H9 (cell line): Measurements from ENCODE around the gene PLEKHJ1. TPM values are rescaled to one million over a fixed set of nuclear protein-coding genes. Genes with fewer than 3 reads are reported as not detected.

Experiments used
- DNase-seq: peaks from one replicate; pipeline ENCODE4 v3.0.0-alpha.2; 2017
- H2AFZ ChIP-seq: one replicate; pipeline ENCODE4 v1.6.1; 2013; ENCODE audit warnings: mild to moderate bottlenecking, low read length, control low read depth, moderate library complexity
- H2AK5ac ChIP-seq: 2 replicates; pipeline ENCODE4 v1.6.1; 2013; ENCODE audit warnings: low read length, control low read depth, mixed read lengths; ENCODE audit not compliant: insufficient read length
- H2BK120ac ChIP-seq: one replicate; pipeline ENCODE4 v1.6.1; 2013; ENCODE audit warnings: low read depth, mild to moderate bottlenecking, low read length, control low read depth, inconsistent platforms; ENCODE audit not compliant: poor library complexity, severe bottlenecking
- H2BK12ac ChIP-seq: 2 replicates; pipeline ENCODE4 v1.6.1; 2013; ENCODE audit warnings: low read length, control low read depth, mixed read lengths, low read depth; ENCODE audit not compliant: insufficient read length
- H2BK15ac ChIP-seq: 2 replicates; pipeline ENCODE4 v1.6.1; 2013; ENCODE audit warnings: low read depth, low read length, control low read depth
- H2BK20ac ChIP-seq: one replicate; pipeline ENCODE4 v1.6.1; 2013; ENCODE audit warnings: low read depth, mild to moderate bottlenecking, low read length, control low read depth, inconsistent platforms; ENCODE audit not compliant: poor library complexity, severe bottlenecking
- H2BK5ac ChIP-seq: 2 replicates; pipeline ENCODE4 v1.6.1; 2013; ENCODE audit warnings: low read length, control low read depth, mixed read lengths; ENCODE audit not compliant: insufficient read length
- H3K14ac ChIP-seq: 2 replicates; pipeline ENCODE4 v1.6.1; 2013; ENCODE audit warnings: low read length, control low read depth; ENCODE audit not compliant: insufficient read depth
- H3K18ac ChIP-seq: 2 replicates; pipeline ENCODE4 v1.6.1; 2013; ENCODE audit warnings: low read depth, mild to moderate bottlenecking, mixed read lengths, low read length, control low read depth; ENCODE audit not compliant: insufficient read length
- H3K23ac ChIP-seq: 2 replicates; pipeline ENCODE4 v1.6.1; 2013; ENCODE audit warnings: low read length, control low read depth, mixed read lengths, low read depth; ENCODE audit not compliant: insufficient read length
- H3K23me2 ChIP-seq: 2 replicates; pipeline ENCODE4 v1.6.1; 2013; ENCODE audit warnings: low read depth, mild to moderate bottlenecking, mixed read lengths, low read length, control low read depth; ENCODE audit not compliant: insufficient read length, poor library complexity, severe bottlenecking
- H3K27ac ChIP-seq: 2 replicates; pipeline ENCODE4 v1.5.1; 2013; ENCODE audit warnings: low read length, control low read depth, mixed read lengths, low read depth; ENCODE audit not compliant: insufficient read length
- H3K27me3 ChIP-seq: 2 replicates; pipeline ENCODE4 v1.6.1; 2013; ENCODE audit warnings: low read length, control low read depth, inconsistent platforms; ENCODE audit not compliant: insufficient read depth
- H3K4ac ChIP-seq: 2 replicates; pipeline ENCODE4 v1.6.1; 2013; ENCODE audit warnings: low read depth, mild to moderate bottlenecking, control low read depth, inconsistent platforms, low read length, moderate library complexity
- H3K4me1 ChIP-seq: 2 replicates; pipeline ENCODE4 v1.6.1; 2013; ENCODE audit warnings: low read length, control low read depth, inconsistent platforms; ENCODE audit not compliant: insufficient read depth
- H3K4me2 ChIP-seq: 2 replicates; pipeline ENCODE4 v1.6.1; 2013; ENCODE audit warnings: low read length, control low read depth, mixed read lengths; ENCODE audit not compliant: insufficient read length, insufficient read depth
- H3K56ac ChIP-seq: 2 replicates; pipeline ENCODE4 v1.6.1; 2013; ENCODE audit warnings: low read depth, mild to moderate bottlenecking, mixed read lengths, low read length, control low read depth; ENCODE audit not compliant: insufficient read length
- H3K79me1 ChIP-seq: 2 replicates; pipeline ENCODE4 v1.6.1; 2013; ENCODE audit warnings: low read depth, mild to moderate bottlenecking, moderate library complexity, low read length, control low read depth, inconsistent platforms; ENCODE audit not compliant: insufficient read depth, poor library complexity, severe bottlenecking
- H3K79me2 ChIP-seq: 2 replicates; pipeline ENCODE4 v1.6.1; 2013; ENCODE audit warnings: low read length, control low read depth, inconsistent platforms; ENCODE audit not compliant: insufficient read depth
- H3K9ac ChIP-seq: 2 replicates; pipeline ENCODE4 v1.6.1; 2013; ENCODE audit warnings: low read length, control low read depth, mixed read lengths; ENCODE audit not compliant: insufficient read length; ENCODE audit errors: extremely low read depth
- H3K9me3 ChIP-seq: one replicate; pipeline ENCODE4 v1.6.1; 2013; ENCODE audit warnings: low read depth, low read length, inconsistent platforms; ENCODE audit not compliant: control insufficient read depth
- H3T11ph ChIP-seq: one replicate; pipeline ENCODE4 v1.6.1; 2013; ENCODE audit warnings: mild to moderate bottlenecking, low read length, control low read depth, inconsistent platforms
- H4K20me1 ChIP-seq: one replicate; pipeline ENCODE4 v1.6.1; 2013; ENCODE audit not compliant: control insufficient read depth, insufficient read length, insufficient read depth
- H4K5ac ChIP-seq: 2 replicates; pipeline ENCODE4 v1.6.1; 2013; ENCODE audit warnings: low read depth, mild to moderate bottlenecking, mixed read lengths, low read length, control low read depth; ENCODE audit not compliant: insufficient read length
- H4K8ac ChIP-seq: replicated peaks from 2 replicates; pipeline ENCODE4 v1.6.1; 2013; ENCODE audit warnings: low read length, control low read depth, mixed read lengths, low read depth; ENCODE audit not compliant: insufficient read length
- H4K91ac ChIP-seq: 2 replicates; pipeline ENCODE4 v1.6.1; 2013; ENCODE audit warnings: low read depth, mild to moderate bottlenecking, moderate library complexity, mixed read lengths, low read length, control low read depth; ENCODE audit not compliant: insufficient read length
- H3K27ac Mint-ChIP-seq, 3 experiments: 2 replicates in 2 of 3; 3 replicates in 1 of 3; pipeline ENCODE4 v1.8.0; 2020 to 2021; ENCODE audit warnings: mixed read lengths in 3 of 3, mild to moderate bottlenecking in 1 of 3, moderate library complexity in 1 of 3
- H3K27me3 Mint-ChIP-seq: 2 replicates; pipeline ENCODE4 v1.8.0; 2021; ENCODE audit warnings: low read depth, mild to moderate bottlenecking, moderate library complexity, mixed read lengths
- H3K36me3 Mint-ChIP-seq, 3 experiments: 2 replicates in 2 of 3; 3 replicates in 1 of 3; pipeline ENCODE4 v1.8.0; 2020 to 2021; ENCODE audit warnings: low read depth in 3 of 3, mixed read lengths in 3 of 3; ENCODE audit not compliant: insufficient read depth in 1 of 3
- H3K4me1 Mint-ChIP-seq, 2 experiments: 2 replicates each; pipeline ENCODE4 v1.8.0; 2020; ENCODE audit warnings: mixed read lengths in 2 of 2
- H3K4me3 Mint-ChIP-seq, 2 experiments: 2 replicates in 1 of 2; 3 replicates in 1 of 2; pipeline ENCODE4 v1.8.0; 2020 to 2021; ENCODE audit warnings: mild to moderate bottlenecking in 2 of 2, mixed read lengths in 2 of 2, moderate library complexity in 1 of 2
- H3K9me3 Mint-ChIP-seq, 2 experiments: 2 replicates in 1 of 2; 3 replicates in 1 of 2; pipeline ENCODE4 v1.8.0; 2020; ENCODE audit warnings: mild to moderate bottlenecking in 2 of 2, mixed read lengths in 2 of 2, moderate library complexity in 1 of 2
- CTCF ChIP-seq: fragments of 200-600 bp; sonication (generic); conservative IDR thresholded peaks from 3 replicates; pipeline ENCODE4 v1.8.0; 2021; ENCODE audit warnings: antibody characterized with exemption, mild to moderate bottlenecking
- WGBS: extraction: QIAGEN DNeasy Blood & Tissue Kit; methylation state at CpG from one replicate; pipeline ENCODE4 v1.1.7; 2013; ENCODE audit warnings: missing lambda C conversion rate, low lambda C conversion rate, mixed read lengths; ENCODE audit not compliant: insufficient read length; ENCODE audit errors: extremely low coverage; 5-methylcytosine and 5-hydroxymethylcytosine counted together
- total RNA-seq: library from RNA; stranded (reverse); gene quantifications from 2 replicates; pipeline ENCODE4 v1.2.1, GENCODE V29; 2021

PLEKHJ1 gene
- total RNA-seq, 1 experiment from 2014 or later: 139 TPM

- Histone ChIP-seq H3K14ac (no peak overlapping the region), H2BK12ac (no peak overlapping the region), H3K4ac (no peak overlapping the region), H3K79me1 (no peaks in the 10 kb centered on the region), H3K23ac (no peak overlapping the region), H3K23me2 (no peaks in the 10 kb centered on the region), H2BK120ac (no peak overlapping the region), H2BK15ac (no peak overlapping the region), H4K20me1 (no peaks in the 10 kb centered on the region), H3K27ac (no peak overlapping the region), H3K4me1 (no peaks in the 10 kb centered on the region), H3K4me2 (no peak overlapping the region), H3K79me2 (no peaks in the 10 kb centered on the region), H2BK5ac (no peak overlapping the region), H2AFZ (no peak overlapping the region), H2BK20ac (no peak overlapping the region), H3K27me3 (no peaks in the 10 kb centered on the region), H3T11ph (no peak overlapping the region), H4K8ac (no peak overlapping the region), H4K5ac (no peak overlapping the region), H3K9me3 (no peaks in the 10 kb centered on the region), H2AK5ac (no peak overlapping the region), H3K56ac (no peak overlapping the region), H4K91ac (no peak overlapping the region), H3K18ac (no peak overlapping the region), H3K9ac (no peak overlapping the region)
- Mint-ChIP-seq H3K36me3 (peaks cover 14 to 61% (median 47%) of the 10 kb centered on the region in 3 experiments; a peak in 6 of 7 replicates), H3K27me3 (no peaks in the 10 kb centered on the region; the same call in 1 of the 2 replicates), H3K4me1 (no peaks in the 10 kb centered on the region), H3K4me3 (no peak overlapping the region), H3K9me3 (no peaks in the 10 kb centered on the region), H3K27ac (no peak overlapping the region)
- TF ChIP-seq CTCF: peak; percentile 20; the same call in 2 of the 3 replicates
- no CpG with 5 or more reads among the region's 20 CpGs for WGBS
- no peak for DNase-seq
Observed at GRCh38 chr19:2221918-2222317, 14.2 kb downstream of the PLEKHJ1 start.
